Endothelial cell of umbilical vein (primary cell): ENCODE data around the gene NT5C. TPM values are rescaled to one million over a fixed set of nuclear protein-coding genes. Genes with fewer than 3 reads are reported as not detected.

Experiments
- BruUV-seq: library from RNA; stranded (reverse); fragments of 400-500 nt; replicated peaks from 2 replicates; lab custom pipeline; 2021; lab: Mats Ljungman, UMichigan
- CTCF ChIA-PET: fragments of 300-600, 350-600 bp; sonication (Branson Sonifier 250); formaldehyde crosslinking; loops from one replicate; lab custom pipeline; 2021; ENCODE audit warnings: antibody characterized with exemption, inconsistent platforms; lab: Charles Lee
- POLR2A ChIA-PET: fragments of 300-600, 350-600 bp; sonication (Branson Sonifier 250); formaldehyde crosslinking; loops from one replicate; lab custom pipeline; 2021; ENCODE audit warnings: antibody characterized with exemption, inconsistent platforms; lab: Charles Lee
- DNase-seq: peaks from one replicate; pipeline ENCODE4 v3.0.0-alpha.2; 2011; ENCODE audit warnings: low read depth, low spot score
- FAIRE-seq: peaks from 2 replicates; lab custom pipeline; 2011; peaks lifted over from hg19 to GRCh38; lab: Jason Lieb, UNC
- H2AFZ ChIP-seq: 2 replicates; pipeline ENCODE4 v1.6.0; 2012; ENCODE audit warnings: low read depth, low read length, control low read depth, inconsistent platforms
- H3K27ac ChIP-seq: 2 replicates; pipeline ENCODE4 v1.5.1; 2011; ENCODE audit warnings: low read depth, mild to moderate bottlenecking, control low read depth, low read length, moderate library complexity; ENCODE audit not compliant: insufficient read depth
- H3K27me3 ChIP-seq, 2 experiments: 2 replicates each; pipeline versions ENCODE4 v1.6.0 to v1.6.1; 2011; ENCODE audit warnings: low read length in 2 of 2, mixed read lengths in 1 of 2; ENCODE audit not compliant: control insufficient read depth in 2 of 2, insufficient read depth in 2 of 2
- H3K36me3 ChIP-seq, 2 experiments: 2 replicates in 1 of 2; 3 replicates in 1 of 2; pipeline ENCODE4 v1.5.1; 2011; ENCODE audit warnings: low read length in 2 of 2, mild to moderate bottlenecking in 1 of 2, moderate library complexity in 1 of 2; ENCODE audit not compliant: control insufficient read depth in 2 of 2, insufficient read depth in 2 of 2; ENCODE audit errors: extremely low read depth in 1 of 2
- H3K4me1 ChIP-seq: 3 replicates; pipeline ENCODE4 v1.5.1; 2011; ENCODE audit warnings: mild to moderate bottlenecking, low read length; ENCODE audit not compliant: control insufficient read depth, insufficient read depth; ENCODE audit errors: extremely low read depth
- H3K4me2 ChIP-seq: 2 replicates; pipeline ENCODE4 v1.6.1; 2011; ENCODE audit warnings: low read length, control low read depth, mixed read lengths; ENCODE audit not compliant: insufficient read depth
- H3K4me3 ChIP-seq, 3 experiments: fragments of 200-600 bp in 1 of 3; sonication (generic), shearing (Covaris generic) in 1 of 3; replicated peaks in 1 of 3; 2 replicates each; pipeline ENCODE4 v1.5.1; 2011 to 2016; ENCODE audit warnings: control low read depth in 3 of 3, low read length in 3 of 3, mild to moderate bottlenecking in 2 of 3, inconsistent platforms in 1 of 3, low read depth in 1 of 3, moderate library complexity in 1 of 3; ENCODE audit not compliant: insufficient read depth in 1 of 3
- H3K79me2 ChIP-seq: 2 replicates; pipeline ENCODE4 v1.6.0; 2012; ENCODE audit warnings: low read length, inconsistent platforms; ENCODE audit not compliant: control insufficient read depth, insufficient read depth
- H3K9ac ChIP-seq: replicated peaks from 2 replicates; pipeline ENCODE3; 2011; ENCODE audit warnings: low read length, control low read depth; ENCODE audit not compliant: insufficient read depth; ENCODE audit errors: extremely low read depth
- H3K9me1 ChIP-seq: replicated peaks from 3 replicates; pipeline ENCODE4 v1.6.0; 2011; ENCODE audit warnings: mild to moderate bottlenecking, low read length; ENCODE audit not compliant: control insufficient read depth, insufficient read depth; ENCODE audit errors: extremely low read depth
- H3K9me3 ChIP-seq: replicated peaks from 2 replicates; pipeline ENCODE4 v1.5.1; 2012; ENCODE audit warnings: low read length, inconsistent platforms; ENCODE audit not compliant: control insufficient read depth, insufficient read depth
- H4K20me1 ChIP-seq: replicated peaks from 2 replicates; pipeline ENCODE3; 2011; ENCODE audit warnings: mild to moderate bottlenecking, low read length; ENCODE audit not compliant: control insufficient read depth, insufficient read depth; ENCODE audit errors: extremely low read depth
- CTCF ChIP-seq, 2 donors: IDR thresholded peaks; 1 replicate in 1 of 2; 2 replicates in 1 of 2; pipeline ENCODE4 v1.5.1; 2011; ENCODE audit warnings: low read length in 2 of 2, mild to moderate bottlenecking in 2 of 2, moderate library complexity in 2 of 2, control low read depth in 1 of 2, inconsistent platforms in 1 of 2, low read depth in 1 of 2; ENCODE audit not compliant: insufficient read depth in 1 of 2; ENCODE audit errors: extremely low read depth in 1 of 2
- EZH2 ChIP-seq: IDR thresholded peaks from 2 replicates; pipeline ENCODE4 v1.6.1; 2012; ENCODE audit warnings: borderline replicate concordance, low read depth, mild to moderate bottlenecking, moderate library complexity, low read length, inconsistent platforms; ENCODE audit not compliant: severe bottlenecking
- FOS ChIP-seq: IDR thresholded peaks from 2 replicates; pipeline ENCODE4 v1.6.1; 2011; ENCODE audit warnings: mild to moderate bottlenecking, low read length, moderate library complexity, borderline replicate concordance; ENCODE audit not compliant: insufficient read depth
- GATA2 ChIP-seq: IDR thresholded peaks from 2 replicates; pipeline ENCODE4 v1.7.0; 2011; ENCODE audit warnings: low read depth, mild to moderate bottlenecking, moderate library complexity, mixed read lengths, low read length; ENCODE audit not compliant: insufficient read length, insufficient read depth
- JUN ChIP-seq: IDR thresholded peaks from 2 replicates; pipeline ENCODE4 v1.6.1; 2011; ENCODE audit warnings: borderline replicate concordance, low read depth; ENCODE audit not compliant: insufficient read length, insufficient read depth
- MAX ChIP-seq: IDR thresholded peaks from 2 replicates; pipeline ENCODE4 v1.6.1; 2011; ENCODE audit not compliant: insufficient read depth, insufficient read length
- MYC ChIP-seq: IDR thresholded peaks from one replicate; pipeline ENCODE4 v1.6.1; 2011; ENCODE audit warnings: mild to moderate bottlenecking, low read depth, low read length
- POLR2A ChIP-seq: IDR thresholded peaks from 2 replicates; pipeline ENCODE4 v1.6.1; 2012; ENCODE audit warnings: low read depth, mild to moderate bottlenecking, control low read depth, low read length
- POLR2AphosphoS5 ChIP-seq: IDR thresholded peaks from 2 replicates; pipeline ENCODE4 v1.6.1; 2012; ENCODE audit warnings: low read depth, mild to moderate bottlenecking, control low read depth, low read length, moderate library complexity; ENCODE audit not compliant: insufficient read depth
- dilution Hi-C: fragments of 300-500 bp; cut with MboI; formaldehyde crosslinking; loops from one replicate; pipeline ENCODE4 v1.15.0; 2019; ENCODE audit warnings: low sequenced_read_pairs; ENCODE audit not compliant: extremely low pct_ligation_motif_present
- intact Hi-C: fragments of 100-400 bp; cut with micrococcal nuclease; formaldehyde crosslinking; loops from one replicate; pipeline ENCODE4 v1.10.0; 2022
- polyA plus RNA-seq, 4 experiments: library from polyadenylated mRNA; depleted of rRNA in 3 of 4; stranded (reverse) in 3 of 4; unstranded in 1 of 4; fragments of >200 nt; gene quantifications; 2 replicates each; pipeline versions ENCODE4 v1.2.1 to v1.2.3, GENCODE V29; 2011 to 2012; ENCODE audit warnings: missing spikeins in 1 of 4
- total RNA-seq: library from RNA; stranded (reverse); gene quantifications from 2 replicates; pipeline ENCODE4 v1.2.3, GENCODE V29; 2021

NT5C gene
- total and polyA plus RNA-seq, 2 donors (not counting 3 experiments of a cell fraction or from before 2014, with no cell fraction given) = 29.1 to 39.2 TPM

- Histone ChIP-seq H3K27ac (peak overlapping the region; percentile 53), H3K4me3 (no peak overlapping the region), H3K4me2 (peak overlapping the region; percentile 37), H4K20me1 (no peaks in the 10 kb centered on the region), H3K79me2 (no peaks in the 10 kb centered on the region), H3K9me1 (no peaks in the 10 kb centered on the region), H3K9ac (no peak overlapping the region), H3K27me3 (no peaks in the 10 kb centered on the region), H3K36me3 (peaks cover 0 to 16% of the 10 kb centered on the region in 2 experiments), H2AFZ (peak overlapping the region; percentile 55), H3K4me1 (peaks cover 11% of the 10 kb centered on the region), H3K9me3 (no peaks in the 10 kb centered on the region)
- intact Hi-C loops (loop anchor here (1.0 kb wide), 3 partner anchors 9 to 28 kb away; partner anchors contain the start of gene SLC16A5), dilution Hi-C loops (no loop called here)
- CTCF ChIA-PET = interaction anchor here (0.7 to 4.4 kb wide), 9 partner anchors 9 to 134 kb away, joined by 3 to 46 read pairs (median 4); no protein-coding TSS in a partner anchor
- no TSS peak for BruUV-seq
- POLR2A ChIA-PET = interaction anchor here (1.1 kb wide), 1 partner anchor 8 kb away, joined by 9 read pairs; the partner anchor contains the start of gene SLC16A5
- FAIRE-seq (peak; percentile 97), DNase-seq (peak; percentile 88)
- TF ChIP-seq EZH2 (no peak), FOS (peak; percentile 68), MAX (no peak), GATA2 (no peak), MYC (no peak), POLR2AphosphoS5 (peak; percentile 95), POLR2A (no peak), CTCF (IDR thresholded peaks at IDR 0.05; ENCODE audit: extremely low read depth in 1 of 2, insufficient read depth in 1 of 2, low read depth in 1 of 2, low read length in 2 of 2) (no peak), JUN (peak; percentile 21)
Observed at GRCh38 chr17:75096082-75096625, 35.4 kb downstream of the NT5C start.
